Stimulated activated CD8-positive, alpha-beta memory T cell treated with anti-CD3 and anti-CD28 coated beads, Interleukin-4, amount 100 ng/mL, for 1 hour (primary cell): ENCODE results near the gene HGFAC.
"Not testable (repeated sequence)": the region's sequence is repeated elsewhere in the genome, so short reads cannot be mapped to it uniquely, and the experiment has no call there.

Experiments used
- DNase-seq, 2 donors: peaks; one replicate each; pipeline ENCODE4 v3.0.0-alpha.2; 2020; ENCODE audit warnings: low read depth in 2 of 2, low spot score in 1 of 2

Gene HGFAC

GRCh38 chr4:3410401-3411135, 31.2 kb upstream of the HGFAC start:
- DNase-seq = no peak

- DNase-seq = not testable (repeated sequence)
These were observed 30.6 kb upstream of the HGFAC start for GRCh38 chr4:3411190-3411589.

- DNase-seq = no peak
These were observed 30.1 kb upstream of the HGFAC start for GRCh38 chr4:3411676-3412075.

GRCh38 chr4:3412257-3413020, 29.3 kb upstream of the HGFAC start:
- no peak for DNase-seq

GRCh38 chr4:3413217-3413671, 28.5 kb upstream of the HGFAC start:
- DNase-seq = no peak

- DNase-seq = no peak
These were observed 27.9 kb upstream of the HGFAC start for GRCh38 chr4:3413675-3414420.

GRCh38 chr4:3414421-3415279, 27.1 kb upstream of the HGFAC start:
- DNase-seq = no peak

- no peak for DNase-seq
These were observed 26.2 kb upstream of the HGFAC start for GRCh38 chr4:3415471-3416141.

GRCh38 chr4:3416270-3416669, 25.5 kb upstream of the HGFAC start:
- DNase-seq = no peak

- DNase-seq = no peak
These were observed 24.9 kb upstream of the HGFAC start for GRCh38 chr4:3416821-3417221.

- no peak for DNase-seq
These were observed 24.3 kb upstream of the HGFAC start for GRCh38 chr4:3417448-3417847.

- no peak for DNase-seq
These were observed 23.6 kb upstream of the HGFAC start for GRCh38 chr4:3418029-3418762.

GRCh38 chr4:3419836-3420605, 21.7 kb upstream of the HGFAC start:
- DNase-seq = no peak

- no peak for DNase-seq
These were observed 21.2 kb upstream of the HGFAC start for GRCh38 chr4:3420606-3420955.

- no peak for DNase-seq
These were observed 20.8 kb upstream of the HGFAC start for GRCh38 chr4:3420956-3421355.

- no peak for DNase-seq
These were observed 20.3 kb upstream of the HGFAC start for GRCh38 chr4:3421470-3421869.

- DNase-seq = no peak
These were observed 19.4 kb upstream of the HGFAC start for GRCh38 chr4:3422241-3422801.

- no peak for DNase-seq
These were observed 18.9 kb upstream of the HGFAC start for GRCh38 chr4:3422808-3423297.

- DNase-seq = no peak
These were observed 18.4 kb upstream of the HGFAC start for GRCh38 chr4:3423406-3423805.
